NCI-H1092 (cell line): ENCODE data around the gene PET100.

Experiments
- DNase-seq: peaks from one replicate; lab custom pipeline; 2025; lab: John Stamatoyannopoulos, UW

The PET100 gene

GRCh38 chr19:7629347-7630054 lies at the start of gene PET100, which contains the start of gene XAB2:
TSS of gene PET100 (plus strand) at chr19:7629793. CDS start at chr19:7629834, 41 bp downstream.
TSS of gene XAB2 (minus strand) at chr19:7629545. CDS start at chr19:7629527, 18 bp downstream.
- peak; percentile 98 for DNase-seq

- no peak for DNase-seq
Measured at GRCh38 chr19:7582446-7582845, 47.1 kb upstream of the PET100 start.

- DNase-seq, result no peak
Measured at GRCh38 chr19:7589822-7590221, 39.8 kb upstream of the PET100 start.

- no peak for DNase-seq
Measured at GRCh38 chr19:7590256-7590655, 39.3 kb upstream of the PET100 start.

- DNase-seq, result peak; percentile 56
Measured at GRCh38 chr19:7595466-7596133, 34.0 kb upstream of the PET100 start, which contains the start of gene CAMSAP3. TSS of gene CAMSAP3 (plus strand) at chr19:7595863. CDS start at chr19:7596003, 140 bp downstream.

- DNase-seq, result no peak
Measured at GRCh38 chr19:7596211-7596937, 33.2 kb upstream of the PET100 start.

GRCh38 chr19:7597689-7598088 lies 31.9 kb upstream of the PET100 start:
- no peak for DNase-seq

- DNase-seq, result no peak
Measured at GRCh38 chr19:7598180-7598579, 31.4 kb upstream of the PET100 start.

- no peak for DNase-seq
Measured at GRCh38 chr19:7600721-7601120, 28.9 kb upstream of the PET100 start.

GRCh38 chr19:7602240-7602934 lies 27.2 kb upstream of the PET100 start:
- DNase-seq, result no peak

- no peak for DNase-seq
Measured at GRCh38 chr19:7602935-7603497, 26.6 kb upstream of the PET100 start.

GRCh38 chr19:7603919-7604318 lies 25.7 kb upstream of the PET100 start:
- DNase-seq, result no peak

GRCh38 chr19:7605490-7606222 lies 23.9 kb upstream of the PET100 start:
- no peak for DNase-seq

GRCh38 chr19:7606289-7606688 lies 23.3 kb upstream of the PET100 start:
- DNase-seq, result no peak

- DNase-seq, result no peak
Measured at GRCh38 chr19:7607212-7607873, 22.2 kb upstream of the PET100 start.

- no peak for DNase-seq
Measured at GRCh38 chr19:7607874-7608560, 21.6 kb upstream of the PET100 start.

- no peak for DNase-seq
Measured at GRCh38 chr19:7610491-7611240, 18.9 kb upstream of the PET100 start.

- DNase-seq, result no peak
Measured at GRCh38 chr19:7611541-7612279, 17.9 kb upstream of the PET100 start.
